Endothelial cell of umbilical vein (primary cell): ENCODE results near the gene LSR. TPM values are rescaled to one million over a fixed set of nuclear protein-coding genes. Genes with fewer than 3 reads are reported as not detected.

ENCODE experiments used
- BruUV-seq: library from RNA; stranded (reverse); fragments of 400-500 nt; replicated peaks from 2 replicates; lab custom pipeline; 2021; lab: Mats Ljungman, UMichigan
- CTCF ChIA-PET: fragments of 300-600, 350-600 bp; sonication (Branson Sonifier 250); formaldehyde crosslinking; loops from one replicate; lab custom pipeline; 2021; ENCODE audit warnings: antibody characterized with exemption, inconsistent platforms; lab: Charles Lee
- POLR2A ChIA-PET: fragments of 300-600, 350-600 bp; sonication (Branson Sonifier 250); formaldehyde crosslinking; loops from one replicate; lab custom pipeline; 2021; ENCODE audit warnings: antibody characterized with exemption, inconsistent platforms; lab: Charles Lee
- DNase-seq: peaks from one replicate; pipeline ENCODE4 v3.0.0-alpha.2; 2011; ENCODE audit warnings: low read depth, low spot score
- FAIRE-seq: peaks from 2 replicates; lab custom pipeline; 2011; peaks lifted over from hg19 to GRCh38; lab: Jason Lieb, UNC
- H2AFZ ChIP-seq: 2 replicates; pipeline ENCODE4 v1.6.0; 2012; ENCODE audit warnings: low read depth, low read length, control low read depth, inconsistent platforms
- H3K27ac ChIP-seq: 2 replicates; pipeline ENCODE4 v1.5.1; 2011; ENCODE audit warnings: low read depth, mild to moderate bottlenecking, control low read depth, low read length, moderate library complexity; ENCODE audit not compliant: insufficient read depth
- H3K27me3 ChIP-seq, 2 experiments: 2 replicates each; pipeline versions ENCODE4 v1.6.0 to v1.6.1; 2011; ENCODE audit warnings: low read length in 2 of 2, mixed read lengths in 1 of 2; ENCODE audit not compliant: control insufficient read depth in 2 of 2, insufficient read depth in 2 of 2
- H3K36me3 ChIP-seq, 2 experiments: 2 replicates in 1 of 2; 3 replicates in 1 of 2; pipeline ENCODE4 v1.5.1; 2011; ENCODE audit warnings: low read length in 2 of 2, mild to moderate bottlenecking in 1 of 2, moderate library complexity in 1 of 2; ENCODE audit not compliant: control insufficient read depth in 2 of 2, insufficient read depth in 2 of 2; ENCODE audit errors: extremely low read depth in 1 of 2
- H3K4me1 ChIP-seq: 3 replicates; pipeline ENCODE4 v1.5.1; 2011; ENCODE audit warnings: mild to moderate bottlenecking, low read length; ENCODE audit not compliant: control insufficient read depth, insufficient read depth; ENCODE audit errors: extremely low read depth
- H3K4me2 ChIP-seq: 2 replicates; pipeline ENCODE4 v1.6.1; 2011; ENCODE audit warnings: low read length, control low read depth, mixed read lengths; ENCODE audit not compliant: insufficient read depth
- H3K4me3 ChIP-seq, 3 experiments: fragments of 200-600 bp in 1 of 3; sonication (generic), shearing (Covaris generic) in 1 of 3; replicated peaks in 1 of 3; 2 replicates each; pipeline ENCODE4 v1.5.1; 2011 to 2016; ENCODE audit warnings: control low read depth in 3 of 3, low read length in 3 of 3, mild to moderate bottlenecking in 2 of 3, inconsistent platforms in 1 of 3, low read depth in 1 of 3, moderate library complexity in 1 of 3; ENCODE audit not compliant: insufficient read depth in 1 of 3
- H3K79me2 ChIP-seq: 2 replicates; pipeline ENCODE4 v1.6.0; 2012; ENCODE audit warnings: low read length, inconsistent platforms; ENCODE audit not compliant: control insufficient read depth, insufficient read depth
- H3K9ac ChIP-seq: replicated peaks from 2 replicates; pipeline ENCODE3; 2011; ENCODE audit warnings: low read length, control low read depth; ENCODE audit not compliant: insufficient read depth; ENCODE audit errors: extremely low read depth
- H3K9me1 ChIP-seq: replicated peaks from 3 replicates; pipeline ENCODE4 v1.6.0; 2011; ENCODE audit warnings: mild to moderate bottlenecking, low read length; ENCODE audit not compliant: control insufficient read depth, insufficient read depth; ENCODE audit errors: extremely low read depth
- H3K9me3 ChIP-seq: replicated peaks from 2 replicates; pipeline ENCODE4 v1.5.1; 2012; ENCODE audit warnings: low read length, inconsistent platforms; ENCODE audit not compliant: control insufficient read depth, insufficient read depth
- H4K20me1 ChIP-seq: replicated peaks from 2 replicates; pipeline ENCODE3; 2011; ENCODE audit warnings: mild to moderate bottlenecking, low read length; ENCODE audit not compliant: control insufficient read depth, insufficient read depth; ENCODE audit errors: extremely low read depth
- CTCF ChIP-seq, 2 donors: IDR thresholded peaks; 1 replicate in 1 of 2; 2 replicates in 1 of 2; pipeline ENCODE4 v1.5.1; 2011; ENCODE audit warnings: low read length in 2 of 2, mild to moderate bottlenecking in 2 of 2, moderate library complexity in 2 of 2, control low read depth in 1 of 2, inconsistent platforms in 1 of 2, low read depth in 1 of 2; ENCODE audit not compliant: insufficient read depth in 1 of 2; ENCODE audit errors: extremely low read depth in 1 of 2
- EZH2 ChIP-seq: IDR thresholded peaks from 2 replicates; pipeline ENCODE4 v1.6.1; 2012; ENCODE audit warnings: borderline replicate concordance, low read depth, mild to moderate bottlenecking, moderate library complexity, low read length, inconsistent platforms; ENCODE audit not compliant: severe bottlenecking
- FOS ChIP-seq: IDR thresholded peaks from 2 replicates; pipeline ENCODE4 v1.6.1; 2011; ENCODE audit warnings: mild to moderate bottlenecking, low read length, moderate library complexity, borderline replicate concordance; ENCODE audit not compliant: insufficient read depth
- GATA2 ChIP-seq: IDR thresholded peaks from 2 replicates; pipeline ENCODE4 v1.7.0; 2011; ENCODE audit warnings: low read depth, mild to moderate bottlenecking, moderate library complexity, mixed read lengths, low read length; ENCODE audit not compliant: insufficient read length, insufficient read depth
- JUN ChIP-seq: IDR thresholded peaks from 2 replicates; pipeline ENCODE4 v1.6.1; 2011; ENCODE audit warnings: borderline replicate concordance, low read depth; ENCODE audit not compliant: insufficient read length, insufficient read depth
- POLR2A ChIP-seq: IDR thresholded peaks from 2 replicates; pipeline ENCODE4 v1.6.1; 2012; ENCODE audit warnings: low read depth, mild to moderate bottlenecking, control low read depth, low read length
- POLR2AphosphoS5 ChIP-seq: IDR thresholded peaks from 2 replicates; pipeline ENCODE4 v1.6.1; 2012; ENCODE audit warnings: low read depth, mild to moderate bottlenecking, control low read depth, low read length, moderate library complexity; ENCODE audit not compliant: insufficient read depth
- dilution Hi-C: fragments of 300-500 bp; cut with MboI; formaldehyde crosslinking; loops from one replicate; pipeline ENCODE4 v1.15.0; 2019; ENCODE audit warnings: low sequenced_read_pairs; ENCODE audit not compliant: extremely low pct_ligation_motif_present
- intact Hi-C: fragments of 100-400 bp; cut with micrococcal nuclease; formaldehyde crosslinking; loops from one replicate; pipeline ENCODE4 v1.10.0; 2022
- polyA plus RNA-seq, 4 experiments: library from polyadenylated mRNA; depleted of rRNA in 3 of 4; stranded (reverse) in 3 of 4; unstranded in 1 of 4; fragments of >200 nt; gene quantifications; 2 replicates each; pipeline versions ENCODE4 v1.2.1 to v1.2.3, GENCODE V29; 2011 to 2012; ENCODE audit warnings: missing spikeins in 1 of 4
- total RNA-seq: library from RNA; stranded (reverse); gene quantifications from 2 replicates; pipeline ENCODE4 v1.2.3, GENCODE V29; 2021

Gene LSR
- total and polyA plus RNA-seq, 2 donors (not counting 3 experiments of a cell fraction or from before 2014, with no cell fraction given): 0.76 to 1.0 TPM

- peaks cover 11% of the 10 kb centered on the region for H3K4me1 ChIP-seq
- H3K9me3 ChIP-seq: no peaks in the 10 kb centered on the region
- no peaks in the 10 kb centered on the region for H3K36me3 ChIP-seq
- H3K9ac ChIP-seq: no peak overlapping the region
- no peak overlapping the region for H3K4me3 ChIP-seq
- no peaks in the 10 kb centered on the region for H3K9me1 ChIP-seq
- DNase-seq: no peak
- dilution Hi-C loops: no loop called here
- no peak overlapping the region for H2AFZ ChIP-seq
- H3K27me3 ChIP-seq: peaks cover 0 to 4% of the 10 kb centered on the region in 2 experiments
- CTCF ChIA-PET: interaction anchor here (1.5 kb wide), 1 partner anchor 150 kb away, joined by 3 read pairs; no protein-coding TSS in a partner anchor
- no peaks in the 10 kb centered on the region for H4K20me1 ChIP-seq
- no TSS peak for BruUV-seq
- H3K4me2 ChIP-seq: no peak overlapping the region
- FAIRE-seq: no peak
- TF ChIP-seq JUN (no peak), POLR2A (no peak)
- H3K27ac ChIP-seq: no peak overlapping the region
- POLR2A ChIA-PET: no interaction called here
- no peaks in the 10 kb centered on the region for H3K79me2 ChIP-seq
- intact Hi-C loops: no loop called here
These were observed 31.8 kb upstream of the LSR start for GRCh38 chr19:35216833-35217648.

- intact Hi-C loops: no loop called here
- Histone ChIP-seq H3K27me3 (peaks cover 0 to 4% of the 10 kb centered on the region in 2 experiments), H3K9me3 (no peaks in the 10 kb centered on the region), H3K9ac (no peak overlapping the region), H3K4me3 (no peak overlapping the region), H3K27ac (no peak overlapping the region), H3K4me2 (no peak overlapping the region), H3K79me2 (no peaks in the 10 kb centered on the region), H3K9me1 (no peaks in the 10 kb centered on the region), H2AFZ (no peak overlapping the region), H3K36me3 (no peaks in the 10 kb centered on the region), H4K20me1 (no peaks in the 10 kb centered on the region), H3K4me1 (peaks cover 10% of the 10 kb centered on the region)
- BruUV-seq: no TSS peak
- ChIA-PET CTCF (no interaction called here), POLR2A (no interaction called here)
- dilution Hi-C loops: no loop called here
- TF ChIP-seq JUN: no peak
- no peak for TF ChIP-seq FOS
- no peak for TF ChIP-seq GATA2
- TF ChIP-seq POLR2A: no peak
- no peak for TF ChIP-seq EZH2
- no peak for TF ChIP-seq CTCF (IDR thresholded peaks at IDR 0.05; ENCODE audit: extremely low read depth in 1 of 2, insufficient read depth in 1 of 2, low read depth in 1 of 2, low read length in 2 of 2)
- no peak for TF ChIP-seq POLR2AphosphoS5
- FAIRE-seq (no peak), DNase-seq (no peak)
These were observed 31.2 kb upstream of the LSR start for GRCh38 chr19:35217649-35217990.
